Activated CD8-positive, alpha-beta memory T cell treated with anti-CD3 and anti-CD28 coated beads, Interleukin-2, amount 10 ng/mL, durations not matched to agents 7 days and 5 days (primary cell): ENCODE results near the gene SYT15. TPM values are rescaled to one million over a fixed set of nuclear protein-coding genes. Genes with fewer than 3 reads are reported as not detected.
A peak's percentile ranks its signal among the peaks of the same experiment; 100 is the strongest.
"Not testable (repeated sequence)": the region's sequence is repeated elsewhere in the genome, so short reads cannot be mapped to it uniquely, and the experiment has no call there.

Source experiments
- ATAC-seq: fragments of 150-1000 bp; cut with Tn5 transposase; one replicate; pipeline ENCODE4 v1.10.0; 2021; ENCODE audit warnings: moderate library complexity
- CTCF ChIA-PET: fragments of 350-600 bp; sonication (Branson Sonifier 250); formaldehyde crosslinking; loops from one replicate; lab custom pipeline; 2021; ENCODE audit warnings: antibody characterized with exemption; lab: Charles Lee
- DNase-seq: peaks from one replicate; pipeline ENCODE4 v3.0.0-alpha.2; 2020
- H3K27ac Mint-ChIP-seq: one replicate; pipeline ENCODE4 v1.8.0; 2021; ENCODE audit warnings: mild to moderate bottlenecking, mixed read lengths
- H3K27me3 Mint-ChIP-seq: one replicate; pipeline ENCODE4 v1.8.0; 2021; ENCODE audit warnings: mixed read lengths
- H3K36me3 Mint-ChIP-seq: one replicate; pipeline ENCODE4 v1.8.0; 2021; ENCODE audit warnings: mild to moderate bottlenecking, mixed read lengths
- H3K4me1 Mint-ChIP-seq: one replicate; pipeline ENCODE4 v1.8.0; 2021; ENCODE audit warnings: mixed read lengths
- H3K4me3 Mint-ChIP-seq: one replicate; pipeline ENCODE4 v1.8.0; 2021; ENCODE audit warnings: mild to moderate bottlenecking, moderate library complexity, mixed read lengths
- H3K9me3 Mint-ChIP-seq: one replicate; pipeline ENCODE4 v1.8.0; 2022; ENCODE audit warnings: low read depth, mixed read lengths
- total RNA-seq, 2 experiments: library from RNA; stranded (reverse); gene quantifications; one replicate each; pipeline ENCODE4 v1.2.3, GENCODE V29; 2021

Gene SYT15
- total RNA-seq, 2 experiments from 2014 or later: 0.33 to 1.5 TPM

- H3K4me3 Mint-ChIP-seq, CTCF ChIA-PET, H3K27ac Mint-ChIP-seq, ATAC-seq, H3K27me3 Mint-ChIP-seq, H3K4me1 Mint-ChIP-seq, DNase-seq, H3K36me3 Mint-ChIP-seq, H3K9me3 Mint-ChIP-seq: not testable (repeated sequence)
These were observed 36.6 kb downstream of the SYT15 start for GRCh38 chr10:46615540-46615939.

- DNase-seq, H3K4me3 Mint-ChIP-seq, H3K36me3 Mint-ChIP-seq, H3K27ac Mint-ChIP-seq, CTCF ChIA-PET, H3K9me3 Mint-ChIP-seq, H3K4me1 Mint-ChIP-seq, H3K27me3 Mint-ChIP-seq, ATAC-seq: not testable (repeated sequence)
These were observed 37.3 kb downstream of the SYT15 start for GRCh38 chr10:46616227-46616626.

- H3K4me1 Mint-ChIP-seq, H3K36me3 Mint-ChIP-seq, H3K27me3 Mint-ChIP-seq, H3K9me3 Mint-ChIP-seq, H3K4me3 Mint-ChIP-seq, DNase-seq, CTCF ChIA-PET, H3K27ac Mint-ChIP-seq, ATAC-seq: not testable (repeated sequence)
These were observed 38.2 kb downstream of the SYT15 start for GRCh38 chr10:46617134-46617533.

- H3K4me3 Mint-ChIP-seq, H3K27ac Mint-ChIP-seq, H3K9me3 Mint-ChIP-seq, CTCF ChIA-PET, ATAC-seq, H3K36me3 Mint-ChIP-seq, H3K27me3 Mint-ChIP-seq, H3K4me1 Mint-ChIP-seq, DNase-seq: not testable (repeated sequence)
These were observed 39.0 kb downstream of the SYT15 start for GRCh38 chr10:46617913-46618312.

GRCh38 chr10:46623899-46624654, 45.1 kb downstream of the SYT15 start:
- H3K4me1 Mint-ChIP-seq, DNase-seq, H3K27ac Mint-ChIP-seq, H3K9me3 Mint-ChIP-seq, CTCF ChIA-PET, H3K36me3 Mint-ChIP-seq, H3K4me3 Mint-ChIP-seq, H3K27me3 Mint-ChIP-seq, ATAC-seq: not testable (repeated sequence)

- H3K4me1 Mint-ChIP-seq, H3K27me3 Mint-ChIP-seq, H3K36me3 Mint-ChIP-seq, CTCF ChIA-PET, H3K9me3 Mint-ChIP-seq, ATAC-seq, H3K4me3 Mint-ChIP-seq, H3K27ac Mint-ChIP-seq, DNase-seq: not testable (repeated sequence)
These were observed 50.9 kb downstream of the SYT15 start for GRCh38 chr10:46629805-46630204.

GRCh38 chr10:46630816-46631215, 51.9 kb downstream of the SYT15 start:
- ATAC-seq, H3K9me3 Mint-ChIP-seq, H3K27me3 Mint-ChIP-seq, H3K27ac Mint-ChIP-seq, CTCF ChIA-PET, H3K4me3 Mint-ChIP-seq, H3K4me1 Mint-ChIP-seq, H3K36me3 Mint-ChIP-seq, DNase-seq: not testable (repeated sequence)

GRCh38 chr10:46631683-46632082, 52.8 kb downstream of the SYT15 start:
- ATAC-seq, CTCF ChIA-PET, H3K36me3 Mint-ChIP-seq, H3K27ac Mint-ChIP-seq, H3K9me3 Mint-ChIP-seq, H3K4me1 Mint-ChIP-seq, H3K27me3 Mint-ChIP-seq, DNase-seq, H3K4me3 Mint-ChIP-seq: not testable (repeated sequence)

- H3K36me3 Mint-ChIP-seq, H3K27ac Mint-ChIP-seq, DNase-seq, H3K4me1 Mint-ChIP-seq, H3K4me3 Mint-ChIP-seq, ATAC-seq, H3K27me3 Mint-ChIP-seq, H3K9me3 Mint-ChIP-seq, CTCF ChIA-PET: not testable (repeated sequence)
These were observed 55.8 kb downstream of the SYT15 start for GRCh38 chr10:46634698-46635097.

GRCh38 chr10:46635364-46635959, 56.5 kb downstream of the SYT15 start:
- H3K27ac Mint-ChIP-seq: peak overlapping the region; percentile 56
- H3K27me3 Mint-ChIP-seq, CTCF ChIA-PET, H3K36me3 Mint-ChIP-seq, H3K9me3 Mint-ChIP-seq, DNase-seq, H3K4me1 Mint-ChIP-seq: not testable (repeated sequence)
- H3K4me3 Mint-ChIP-seq: peak overlapping the region; percentile 60
- ATAC-seq: peak; percentile 95

GRCh38 chr10:46640005-46640404, 61.1 kb downstream of the SYT15 start:
- H3K4me3 Mint-ChIP-seq, H3K27ac Mint-ChIP-seq, H3K4me1 Mint-ChIP-seq, CTCF ChIA-PET, ATAC-seq, DNase-seq, H3K36me3 Mint-ChIP-seq, H3K9me3 Mint-ChIP-seq, H3K27me3 Mint-ChIP-seq: not testable (repeated sequence)

Other genes starting within 250 kb of the SYT15 start
- 1 to 10 TPM in 1 of 2 experiments, not detected in 1; 1.1 TPM for gene ANXA8L1, start 203.4 kb upstream of the SYT15 start, total RNA-seq
- not detected for gene NPY4R, start 113.2 kb upstream of the SYT15 start, total RNA-seq
- gene GPRIN2, start 22.5 kb upstream of the SYT15 start, total RNA-seq: not detected